K562 (cell line): ENCODE measurements around the gene PROKR1. TPM values are rescaled to one million over a fixed set of nuclear protein-coding genes. Genes with fewer than 3 reads are reported as not detected.

ENCODE experiments used
- ATAC-seq: fragments of 200-7000 bp; cut with Tn5 transposase; 3 replicates; pipeline ENCODE4 v1.9.1; 2020; ENCODE audit warnings: moderate library complexity
- BruUV-seq: library from RNA; stranded (reverse); fragments of 400-500 nt; replicated peaks from 2 replicates; lab custom pipeline; 2021; lab: Mats Ljungman, UMichigan
- CTCF ChIA-PET: fragments of 300-600 bp; formaldehyde crosslinking; extraction: SDS; loops from one replicate; lab custom pipeline; 2021; ENCODE audit warnings: low intra/inter-chr PET ratio; lab: Yijun Ruan, JAX
- POLR2A ChIA-PET: fragments of 300-600, 350-650 bp; sonication (Branson Sonifier 250); formaldehyde crosslinking; extraction: SDS; loops from one replicate; lab custom pipeline; 2021; ENCODE audit warnings: antibody characterized with exemption, inconsistent platforms; lab: Yijun Ruan, JAX
- DNase-seq, 4 experiments: peaks; one replicate each; pipeline versions ENCODE4 v3.0.0 to v3.0.0-alpha.2; 2011 to 2018; ENCODE audit warnings: low spot score in 3 of 4, mixed read lengths in 3 of 4; ENCODE audit errors: extremely low read depth in 1 of 4
- FAIRE-seq: peaks from 2 replicates; lab custom pipeline; 2011; peaks lifted over from hg19 to GRCh38; lab: Jason Lieb, UNC
- H2AFZ ChIP-seq: 2 replicates; pipeline ENCODE4 v1.6.0; 2011; ENCODE audit warnings: low read depth, low read length, control low read depth, inconsistent platforms
- H3K27ac ChIP-seq: fragments of 200-600 bp; 3 replicates; pipeline ENCODE4 v1.8.0; 2011; ENCODE audit warnings: low read depth, mild to moderate bottlenecking, control low read depth, inconsistent platforms, low read length, moderate library complexity, mixed read lengths; ENCODE audit errors: extremely low read depth
- H3K27me3 ChIP-seq, 2 experiments: fragments of 300-600 bp in 1 of 2; 2 replicates in 1 of 2; 3 replicates in 1 of 2; pipeline versions ENCODE4 v1.6.0 to v1.8.0; 2011; ENCODE audit warnings: inconsistent platforms in 2 of 2, low read length in 2 of 2, mild to moderate bottlenecking in 1 of 2, mixed read lengths in 1 of 2, moderate library complexity in 1 of 2; ENCODE audit not compliant: control insufficient read depth in 2 of 2, insufficient read depth in 2 of 2
- H3K36me3 ChIP-seq: fragments of 300-600 bp; 3 replicates; pipeline ENCODE4 v1.8.0; 2011; ENCODE audit warnings: mild to moderate bottlenecking, low read length, inconsistent platforms; ENCODE audit not compliant: control insufficient read depth, insufficient read depth
- H3K4me1 ChIP-seq, 2 experiments: fragments of 200-600 bp in 1 of 2; replicated peaks in 1 of 2; 2 replicates in 1 of 2; 3 replicates in 1 of 2; pipeline versions ENCODE4 v1.5.1 to v1.8.0; 2011; ENCODE audit warnings: inconsistent platforms in 2 of 2, low read length in 2 of 2, mild to moderate bottlenecking in 1 of 2, mixed read lengths in 1 of 2, moderate library complexity in 1 of 2; ENCODE audit not compliant: control insufficient read depth in 2 of 2, insufficient read depth in 2 of 2
- H3K4me2 ChIP-seq: 2 replicates; pipeline ENCODE4 v1.6.1; 2011; ENCODE audit warnings: low read length, control low read depth, inconsistent platforms, mixed read lengths; ENCODE audit not compliant: insufficient read depth
- H3K4me3 ChIP-seq: fragments of 200-600 bp; sonication (generic), shearing (Covaris generic); 2 replicates; pipeline ENCODE4 v1.5.1; 2016; ENCODE audit warnings: control low read depth, inconsistent platforms
- H3K79me2 ChIP-seq: fragments of 200-600 bp; 3 replicates; pipeline ENCODE4 v1.8.0; 2011; ENCODE audit warnings: low read length, inconsistent platforms; ENCODE audit not compliant: control insufficient read depth, insufficient read depth
- H3K9ac ChIP-seq, 2 experiments: 2 replicates each; pipeline versions ENCODE4 v1.6.0 to v1.6.1; 2011; ENCODE audit warnings: low read depth in 2 of 2, low read length in 2 of 2, control low read depth in 1 of 2, inconsistent platforms in 1 of 2, mild to moderate bottlenecking in 1 of 2, mixed read lengths in 1 of 2; ENCODE audit not compliant: insufficient read depth in 1 of 2
- H3K9me1 ChIP-seq: one replicate; pipeline ENCODE4 v1.6.0; 2011; ENCODE audit warnings: inconsistent platforms, mild to moderate bottlenecking, low read length, moderate library complexity; ENCODE audit not compliant: control insufficient read depth, insufficient read depth
- H3K9me3 ChIP-seq: replicated peaks from 2 replicates; pipeline ENCODE4 v1.5.1; 2011; ENCODE audit warnings: low read depth, low read length, inconsistent platforms; ENCODE audit not compliant: control insufficient read depth, insufficient read depth
- H4K20me1 ChIP-seq: replicated peaks from 2 replicates; pipeline ENCODE4 v1.6.1; 2011; ENCODE audit warnings: low read length, inconsistent platforms, mixed read lengths; ENCODE audit not compliant: control insufficient read depth, insufficient read depth
- ATF2 ChIP-seq: sonication (generic); formaldehyde crosslinking; IDR thresholded peaks from 2 replicates; pipeline ENCODE4 v1.8.1; 2022; ENCODE audit warnings: missing genetic modification reagents
- E2F8 ChIP-seq: fragments of 450-650 bp; IDR thresholded peaks from 2 replicates; pipeline ENCODE4 v1.7.1; 2018; ENCODE audit warnings: mild to moderate bottlenecking, low read depth; ENCODE audit not compliant: partially characterized antibody
- FOSL1 ChIP-seq: fragments of 200-800 bp; sonication (Bioruptor generic); conservative IDR thresholded peaks from 2 replicates; pipeline ENCODE4 v1.6.1; 2016; ENCODE audit warnings: missing genetic modification characterization, missing compliant biosample characterization
- GABPB2 ChIP-seq: fragments of 250-450 bp; sonication (Bioruptor Pico); conservative IDR thresholded peaks from 2 replicates; pipeline ENCODE4 v1.5.1; 2021; ENCODE audit warnings: mild to moderate bottlenecking
- GATA2 ChIP-seq: sonication (generic); formaldehyde crosslinking; IDR thresholded peaks from 2 replicates; pipeline ENCODE4 v1.4.0; 2020; ENCODE audit warnings: mild to moderate bottlenecking, missing genetic modification reagents
- JUNB ChIP-seq: fragments of 450-650 bp; formaldehyde crosslinking; conservative IDR thresholded peaks from 2 replicates; pipeline ENCODE4 v1.4.0; 2020; ENCODE audit warnings: mild to moderate bottlenecking
- NR1H2 ChIP-seq: sonication (generic); formaldehyde crosslinking; IDR thresholded peaks from 2 replicates; pipeline ENCODE4 v1.4.0; 2020; ENCODE audit warnings: mild to moderate bottlenecking, missing genetic modification reagents
- PHTF2 ChIP-seq: fragments of 250-450 bp; sonication (Bioruptor Pico); IDR thresholded peaks from 2 replicates; pipeline ENCODE4 v1.5.0; 2021; ENCODE audit warnings: mild to moderate bottlenecking
- RHOXF2B ChIP-seq: fragments of 250-450 bp; sonication (Bioruptor Pico); conservative IDR thresholded peaks from 2 replicates; pipeline ENCODE4 v1.5.1; 2021
- SREBF2 ChIP-seq: sonication (generic); formaldehyde crosslinking; IDR thresholded peaks from 2 replicates; pipeline ENCODE4 v1.4.0; 2020; ENCODE audit warnings: mild to moderate bottlenecking, missing genetic modification reagents
- SRSF3 ChIP-seq: fragments of 200-400 bp; formaldehyde crosslinking; IDR thresholded peaks from 2 replicates; pipeline ENCODE4 v1.6.1; 2016; ENCODE audit warnings: mild to moderate bottlenecking, low read length, moderate library complexity; ENCODE audit not compliant: insufficient read depth
- TAF15 ChIP-seq: fragments of 200-400 bp; formaldehyde crosslinking; IDR thresholded peaks from 2 replicates; pipeline ENCODE4 v1.6.1; 2017; ENCODE audit warnings: mild to moderate bottlenecking, low read depth, low read length, moderate library complexity
- USF1 ChIP-seq: sonication (generic); formaldehyde crosslinking; IDR thresholded peaks from 2 replicates; pipeline ENCODE4 v1.9.0; 2022; ENCODE audit warnings: mild to moderate bottlenecking, missing genetic modification reagents
- ZNF445 ChIP-seq: fragments of 250-450 bp; sonication (Bioruptor Pico); IDR thresholded peaks from 2 replicates; pipeline ENCODE4 v1.4.0; 2020; ENCODE audit warnings: low read depth, mild to moderate bottlenecking, moderate library complexity
- ZNF561 ChIP-seq: fragments of 450-650 bp; formaldehyde crosslinking; conservative IDR thresholded peaks from 2 replicates; pipeline ENCODE4 v1.4.0; 2020; ENCODE audit warnings: mild to moderate bottlenecking, moderate library complexity
- ZNF668 ChIP-seq: fragments of 250-450 bp; sonication (Bioruptor Pico); IDR thresholded peaks from 2 replicates; pipeline ENCODE4 v1.8.0; 2022; ENCODE audit warnings: mild to moderate bottlenecking, inconsistent platforms
- WGBS: fragments of 100-300 bp; shearing (Covaris generic); methylation state at CpG from one replicate; pipeline ENCODE4 v1.1.6; 2016; ENCODE audit warnings: low coverage, mixed read lengths; ENCODE audit not compliant: insufficient coverage; ENCODE audit errors: missing lambda C conversion rate; 5-methylcytosine and 5-hydroxymethylcytosine counted together
- in situ Hi-C: fragments of 300-500 bp; cut with MboI; formaldehyde crosslinking; loops from 4 replicates; pipeline ENCODE4 v1.15.0; 2018; ENCODE audit warnings: inconsistent platforms, mixed read lengths
- intact Hi-C: fragments of 100-400 bp; cut with micrococcal nuclease; formaldehyde crosslinking; loops from 2 replicates; pipeline ENCODE4 v1.14.2; 2022
- polyA plus RNA-seq, 8 experiments: library from polyadenylated mRNA; depleted of rRNA in 4 of 8; stranded (reverse) in 5 of 8; unstranded in 3 of 8; fragments of >200 nt; fragmentation: Nextera tagmentation in 2 of 8; fragmentation: Illumina TruSeq in 1 of 8; extraction: Ambion mirVana in 2 of 8; extraction: Trizol in 1 of 8; gene quantifications; 2 replicates each; pipeline versions ENCODE4 v1.2.1 to v1.2.3, GENCODE V29; 2011 to 2014; ENCODE audit warnings: inconsistent platforms in 1 of 8, missing spikeins in 1 of 8
- total RNA-seq, 7 experiments: library from RNA; depleted of rRNA in 6 of 7; stranded (reverse); fragments of >200 nt in 6 of 7; fragmentation: Illumina TruSeq in 2 of 7; extraction: Trizol in 2 of 7; gene quantifications; 2 replicates each; pipeline versions ENCODE4 v1.2.1 to v1.2.3, GENCODE V29; 2011 to 2021; ENCODE audit warnings: low replicate concordance in 1 of 7

PROKR1 gene
- total and polyA plus RNA-seq, 9 of the 15 experiments (the other 6 are each of a cell fraction or from before 2014, with no cell fraction given) = 0.01 to 0.18 (median 0.09) TPM; not detected in 1

GRCh38 chr2:68658266-68658665, 14.9 kb downstream of the PROKR1 start:
- DNase-seq (no peak), ATAC-seq (no peak)
- H3K4me1 ChIP-seq = peaks cover 9 to 25% of the 10 kb centered on the region in 2 experiments; a peak in 4 of 5 replicates
- no peak overlapping the region for H3K9ac ChIP-seq
- BruUV-seq = no TSS peak
- H2AFZ ChIP-seq = no peak overlapping the region
- CTCF ChIA-PET = no interaction called here
- TF ChIP-seq FOSL1 (no peak), GABPB2 (no peak), ZNF561 (CRISPR knock-in tag) (no peak), E2F8 (no peak), ZNF668 (CRISPR knock-in tag) (no peak), ZNF445 (CRISPR knock-in tag) (no peak), GATA2 (CRISPR knock-in tag) (no peak), RHOXF2B (CRISPR knock-in tag) (no peak), ATF2 (CRISPR knock-in tag) (no peak), PHTF2 (no peak), SRSF3 (no peak), SREBF2 (no peak), TAF15 (no peak), JUNB (CRISPR knock-in tag) (no peak), NR1H2 (CRISPR knock-in tag) (no peak), USF1 (CRISPR knock-in tag) (no peak)
- TF ChIP-seq, all 486 proteins: peak for 0
- intact Hi-C loops (loop anchor here (2.0 kb wide), 1 partner anchor 43 kb away; no protein-coding TSS in a partner anchor), in situ Hi-C loops (no loop called here)
- H3K79me2 ChIP-seq = no peaks in the 10 kb centered on the region
- WGBS = 42% methylated on average over 6 of the region's 6 CpGs
- H3K27me3 ChIP-seq = no peaks in the 10 kb centered on the region
- H3K4me2 ChIP-seq = no peak overlapping the region
- POLR2A ChIA-PET = no interaction called here
- no peak overlapping the region for H3K27ac ChIP-seq
- no peaks in the 10 kb centered on the region for H3K9me1 ChIP-seq
- no peaks in the 10 kb centered on the region for H4K20me1 ChIP-seq
- no peak overlapping the region for H3K4me3 ChIP-seq
- H3K36me3 ChIP-seq = no peaks in the 10 kb centered on the region
- no peak for FAIRE-seq
- no peaks in the 10 kb centered on the region for H3K9me3 ChIP-seq
